GM19324 (cell line): ENCODE data around the gene TESK1.
A peak's percentile ranks its signal among the peaks of the same experiment; 100 is the strongest.
"Not testable (repeated sequence)": the region's sequence is repeated elsewhere in the genome, so short reads cannot be mapped to it uniquely, and the experiment has no call there.

Source experiments
- ATAC-seq: cut with Tn5 transposase; IDR thresholded peaks from one replicate; pipeline ENCODE4 v1.9.1; 2021; ENCODE audit warnings: mild to moderate bottlenecking, moderate library complexity; ENCODE audit not compliant: unreplicated experiment, low FRiP score

TESK1 gene

DNA sequence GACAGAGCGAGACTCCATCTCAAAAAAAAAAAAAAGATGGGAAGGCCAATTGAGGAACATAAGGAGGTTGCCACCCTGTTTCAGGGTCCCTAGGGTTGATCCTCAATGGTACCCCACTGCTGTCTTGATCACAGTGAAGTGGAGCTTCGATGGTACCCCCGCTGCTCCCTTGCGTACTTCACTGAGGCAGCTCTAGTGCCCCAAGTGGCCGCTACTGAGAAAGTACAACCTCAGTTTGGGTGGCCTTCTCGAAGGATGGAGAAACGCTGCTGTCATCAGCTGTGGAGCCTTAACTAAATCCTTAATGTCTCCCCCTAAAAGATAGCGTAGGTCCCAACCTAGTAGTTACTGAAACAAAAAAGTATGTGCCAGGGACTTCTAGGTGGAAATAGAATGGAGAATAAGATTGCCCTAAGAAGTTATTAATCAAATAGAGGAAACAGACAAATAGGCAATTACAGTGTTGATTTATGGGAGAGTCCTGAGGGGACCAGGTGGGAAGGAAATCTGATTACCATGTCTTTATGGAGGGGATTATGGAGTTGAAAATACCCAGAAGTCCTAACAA is 6.3 kb downstream of the TESK1 start:
- ATAC-seq, result no peak

DNA sequence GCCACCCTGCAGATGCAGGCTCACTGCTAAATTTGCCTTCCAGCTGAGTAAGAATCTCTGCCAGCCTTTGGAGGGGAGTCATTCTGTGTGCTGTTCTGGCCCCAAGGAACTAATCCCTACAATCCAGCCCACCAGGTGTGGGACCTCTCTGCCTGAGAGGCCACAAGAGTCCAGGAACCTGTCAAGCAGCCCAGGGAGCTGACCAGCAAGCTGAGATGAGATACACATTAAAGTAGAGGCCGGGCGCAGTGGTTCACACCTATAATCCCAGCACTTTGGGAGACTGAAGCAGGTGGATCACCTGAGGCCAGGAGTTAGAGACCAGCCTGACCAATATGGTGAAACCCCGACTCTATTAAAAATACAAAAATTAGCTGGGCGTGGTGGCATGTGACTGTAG is 7.0 kb downstream of the TESK1 start:
- ATAC-seq, result not testable (repeated sequence)

DNA sequence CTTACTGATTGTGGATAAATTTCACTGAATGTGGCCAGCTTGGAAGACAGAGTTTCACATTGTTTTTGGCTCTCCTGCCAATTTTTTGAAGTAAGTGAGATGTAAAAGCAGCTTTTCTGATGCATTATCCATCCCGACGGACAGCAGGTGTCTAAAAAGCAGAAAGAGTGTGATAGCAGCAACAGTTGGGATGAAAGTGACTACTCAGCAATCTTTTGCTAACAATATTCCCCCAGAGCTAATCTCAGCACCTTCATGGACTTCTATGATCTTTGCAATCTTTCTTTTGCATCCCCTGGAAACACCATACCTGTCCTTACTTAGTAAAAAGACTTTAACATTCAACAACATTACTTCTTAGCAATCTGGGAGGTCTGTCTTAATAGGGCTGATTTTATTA is 7.8 kb downstream of the TESK1 start:
- ATAC-seq, result no peak

DNA sequence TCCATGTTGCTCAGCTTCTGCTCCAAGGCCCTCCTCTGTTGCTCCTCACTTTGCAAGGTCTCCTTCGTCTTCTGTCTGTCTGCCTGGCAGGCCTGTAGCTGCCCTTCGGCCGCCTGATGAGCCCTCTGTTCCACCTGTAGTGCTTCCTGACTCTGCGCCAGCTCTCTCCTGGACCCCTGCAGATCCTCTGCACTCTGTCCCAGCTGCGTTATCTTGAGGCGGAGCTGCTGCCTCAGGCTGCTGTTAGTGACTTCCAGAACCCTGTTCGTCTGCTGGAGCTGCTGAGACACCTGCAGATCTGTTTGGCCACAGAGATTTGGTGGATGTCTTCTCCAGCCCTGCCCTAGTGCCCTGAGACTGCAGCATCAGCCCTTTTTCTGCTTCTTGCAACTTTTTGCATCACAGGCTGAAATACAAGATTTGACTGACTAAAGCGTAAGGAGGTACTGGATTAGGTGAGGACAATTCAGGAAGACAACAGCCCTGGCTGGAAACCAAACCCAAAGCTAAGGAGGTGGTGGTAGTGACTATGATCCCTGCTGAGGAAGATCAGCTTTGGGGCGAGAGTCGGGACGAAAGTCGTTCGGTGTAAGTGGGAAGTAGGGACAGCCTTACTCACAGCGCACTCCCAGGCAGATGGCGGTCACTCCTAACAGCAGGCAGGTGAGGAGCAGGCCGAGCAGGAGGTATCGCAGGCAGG is 11.1 kb downstream of the TESK1 start:
- ATAC-seq, result no peak

DNA sequence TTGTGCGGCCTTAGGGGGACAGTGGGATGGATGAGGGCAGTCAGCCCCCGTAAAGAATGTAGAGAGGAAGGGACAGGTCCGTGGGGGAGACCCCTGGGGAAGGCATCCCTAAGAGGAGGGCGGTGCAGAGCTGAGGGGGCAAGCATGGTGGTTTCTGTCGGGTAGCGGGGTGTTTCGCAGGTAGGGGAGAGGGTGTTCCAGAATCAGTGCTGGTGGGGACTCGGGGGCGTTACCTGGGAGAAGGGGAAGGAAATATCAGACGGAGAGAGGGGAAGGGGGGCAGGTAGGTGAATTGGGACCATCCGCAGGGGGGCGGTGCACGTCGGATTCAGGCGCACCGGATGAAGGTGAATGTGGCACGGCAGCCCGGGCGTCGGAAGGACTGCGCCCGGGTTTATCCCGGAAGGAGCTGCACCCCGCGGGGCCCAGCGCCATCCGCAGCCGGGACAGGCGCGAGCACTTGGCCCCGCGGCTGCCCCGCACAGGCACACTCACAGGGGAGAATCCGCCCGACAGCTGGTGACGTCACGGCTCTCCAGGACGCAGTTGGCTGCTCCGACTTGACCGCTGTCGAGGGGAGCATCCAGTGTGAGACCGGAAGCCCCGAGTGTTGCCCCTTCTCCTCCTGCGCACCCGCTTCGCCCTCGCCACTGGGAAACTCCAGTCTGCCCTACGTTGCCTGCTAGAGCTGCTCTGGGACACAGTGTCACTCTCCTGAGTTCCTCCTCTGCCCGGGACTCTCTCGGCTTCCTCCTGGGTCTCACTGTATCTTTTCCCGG is 11.8 kb downstream of the TESK1 start:
- no peak for ATAC-seq

DNA sequence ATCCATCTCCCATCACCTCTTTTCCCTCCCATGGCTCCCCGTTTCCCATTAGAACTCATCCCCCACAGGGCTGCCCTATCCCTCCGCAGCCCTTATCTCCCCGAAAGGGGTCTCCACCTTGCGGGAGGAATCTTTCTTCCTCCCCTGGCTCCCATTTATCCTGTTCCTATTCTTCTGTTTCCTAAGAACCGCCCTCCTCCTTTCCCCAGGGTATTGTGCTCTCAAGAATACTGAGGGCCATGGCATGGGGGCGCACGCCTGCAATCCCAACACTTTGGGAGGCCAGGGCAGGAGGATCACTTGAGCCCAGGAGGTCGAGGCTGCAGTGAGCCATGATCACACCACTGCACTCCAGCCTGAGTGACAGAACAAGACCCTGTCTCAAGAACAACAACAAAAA is 12.5 kb downstream of the TESK1 start:
- no peak for ATAC-seq

DNA sequence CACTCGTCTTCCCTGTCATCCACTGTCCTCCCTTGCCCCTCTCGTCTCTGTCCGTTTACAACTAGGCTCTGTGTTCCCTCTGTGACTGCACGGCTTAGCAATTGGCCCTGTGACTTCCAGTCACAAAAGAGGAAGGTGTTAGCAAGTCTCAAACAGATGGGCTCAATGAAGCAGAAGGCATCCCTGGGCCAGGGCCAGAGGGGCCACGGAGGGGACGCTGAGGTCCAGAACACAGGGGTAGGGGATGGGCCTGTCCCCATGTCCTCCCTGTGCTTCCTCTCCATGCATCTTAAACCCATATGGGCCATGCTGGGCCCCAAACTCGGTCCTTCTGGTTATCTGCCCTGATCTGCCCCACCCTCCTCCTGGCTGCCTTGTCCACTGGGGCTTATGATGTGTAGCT is 13.3 kb downstream of the TESK1 start, which contains the start of gene CD72:
Gene CD72 (minus strand): TSS at position 89 of the 403 bp plus-strand sequence. CDS start 110 bp downstream, outside the sequence.
- ATAC-seq, result no peak

DNA sequence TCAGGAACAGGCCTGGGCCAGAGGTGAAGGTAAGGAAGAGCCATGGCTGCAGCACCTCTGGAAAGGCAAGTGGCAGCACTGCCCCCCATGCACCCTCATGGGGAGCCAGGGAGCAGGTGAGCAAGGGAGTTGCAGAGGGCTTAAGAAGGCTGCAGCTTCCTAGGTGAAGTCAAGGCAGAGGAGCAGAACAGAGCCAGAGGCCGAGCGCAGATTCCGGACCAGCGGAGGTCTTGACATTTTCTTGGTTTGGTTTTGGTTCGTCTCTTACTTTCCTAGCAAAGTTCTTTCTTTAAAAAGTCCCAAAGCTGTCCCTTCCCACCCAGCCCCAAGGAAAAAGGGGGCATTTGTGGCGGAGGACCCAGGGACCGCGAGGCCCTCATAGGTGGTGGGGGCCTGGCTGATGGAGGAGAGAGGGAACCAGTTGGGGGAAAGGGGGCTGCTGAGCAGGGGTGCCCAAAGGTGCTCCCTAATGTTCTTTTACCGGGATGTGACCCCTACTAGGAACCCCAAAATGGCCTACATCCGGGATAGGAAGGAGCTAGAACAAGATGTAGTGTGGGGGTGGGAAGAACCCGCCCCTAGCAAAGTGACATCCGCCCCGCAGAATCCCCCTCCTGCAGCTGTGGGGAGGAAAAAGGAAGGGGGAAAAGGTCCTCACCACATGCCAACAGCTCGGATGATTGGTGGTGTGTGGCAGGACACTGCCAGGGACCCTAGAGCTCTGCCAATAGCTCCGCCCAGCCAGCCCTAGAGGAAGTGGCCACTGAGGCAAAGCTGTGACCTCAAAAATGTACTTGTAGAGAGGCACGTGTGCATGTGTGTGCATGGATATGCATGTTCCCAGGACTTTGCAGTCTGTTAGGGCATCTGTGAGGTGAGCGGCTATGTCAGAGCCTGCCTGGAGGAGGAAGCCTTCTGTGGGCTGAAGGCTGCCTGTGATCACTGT is 14.1 kb downstream of the TESK1 start:
- peak; percentile 41 for ATAC-seq

DNA sequence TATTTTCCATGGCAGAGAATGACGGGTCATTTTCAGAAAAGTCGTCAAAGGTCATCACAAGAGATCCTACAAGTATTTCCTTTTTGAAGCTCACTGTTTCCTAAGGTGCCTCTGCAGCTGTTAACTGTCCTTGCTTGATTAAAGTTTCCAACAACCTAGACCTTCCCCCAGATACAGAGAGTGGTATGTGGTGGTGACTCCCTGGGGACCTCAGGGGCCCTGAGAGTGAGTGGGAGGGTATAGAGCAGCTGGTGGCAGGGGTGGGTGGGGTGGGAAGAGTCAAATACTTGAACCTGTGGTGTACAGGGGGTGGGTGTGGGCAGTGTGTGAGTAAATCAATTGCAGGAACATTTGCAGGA is 14.7 kb downstream of the TESK1 start:
- peak; percentile 48 for ATAC-seq

DNA sequence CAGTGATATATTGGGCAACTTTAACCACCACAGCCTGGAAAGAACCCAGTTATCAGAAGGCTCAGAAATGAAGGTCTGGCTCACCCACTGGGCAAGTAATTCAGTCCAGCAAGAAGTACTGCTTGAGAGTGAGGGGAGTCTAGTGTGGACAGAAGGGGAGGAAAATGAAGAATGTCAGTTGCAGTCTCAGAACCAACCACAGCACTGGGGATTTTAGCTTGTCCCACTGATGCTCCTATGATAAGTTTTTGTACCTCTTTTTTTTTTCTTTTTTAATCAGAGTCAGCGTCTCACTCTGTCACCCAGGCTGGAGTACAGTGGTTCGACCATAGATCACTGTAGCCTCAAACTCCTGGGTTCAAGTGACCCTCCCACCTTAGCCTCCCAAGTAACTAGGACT is 22.5 kb downstream of the TESK1 start:
- no peak for ATAC-seq

DNA sequence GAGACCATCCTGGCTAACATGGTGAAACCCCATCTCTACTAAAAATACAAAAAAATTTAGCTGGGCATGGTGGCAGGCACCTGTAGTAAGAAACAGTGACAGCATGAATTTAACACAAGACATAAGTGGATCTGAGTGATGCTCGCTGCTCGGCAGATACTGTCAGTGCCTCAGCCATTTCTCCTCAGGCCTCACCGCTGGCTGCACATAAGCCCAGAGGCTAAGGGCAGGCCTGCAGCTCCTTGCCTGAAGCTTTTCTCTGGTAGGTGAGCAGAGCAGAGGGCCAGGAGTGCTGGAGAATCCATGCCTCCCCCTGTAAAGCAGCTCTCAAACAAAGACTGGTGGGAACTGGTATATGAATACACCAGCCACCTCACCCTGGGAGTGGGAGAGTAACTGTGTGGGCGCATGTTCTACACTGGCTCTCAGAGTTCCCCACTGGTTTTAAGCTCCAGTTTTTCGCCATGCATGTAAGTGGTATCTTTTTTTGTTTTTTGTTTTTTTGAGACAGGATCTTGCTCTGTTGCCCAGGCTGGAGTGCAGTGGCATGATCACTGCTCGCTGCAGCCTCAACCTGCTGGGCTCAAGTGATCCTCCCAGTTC is 23.4 kb downstream of the TESK1 start:
- no peak for ATAC-seq

DNA sequence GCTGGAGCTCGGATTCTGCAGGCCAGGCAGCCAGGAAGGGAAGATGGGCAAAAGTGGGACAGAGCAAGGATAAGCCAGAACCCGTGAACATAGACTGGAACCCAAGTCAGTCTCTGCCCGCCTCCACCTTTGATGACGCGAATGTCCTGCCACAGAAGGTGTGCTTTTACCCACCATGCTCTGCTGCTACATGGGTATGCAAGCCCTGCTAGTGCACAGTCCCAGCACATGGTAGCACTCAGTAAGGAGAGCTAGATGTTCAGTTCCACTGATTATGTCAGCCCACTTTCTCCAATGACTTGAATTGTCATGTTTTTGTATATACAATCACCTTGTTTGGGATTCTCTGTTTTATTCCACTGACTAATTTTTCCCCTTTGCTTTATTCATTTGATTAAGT is 24.5 kb downstream of the TESK1 start:
- no peak for ATAC-seq

DNA sequence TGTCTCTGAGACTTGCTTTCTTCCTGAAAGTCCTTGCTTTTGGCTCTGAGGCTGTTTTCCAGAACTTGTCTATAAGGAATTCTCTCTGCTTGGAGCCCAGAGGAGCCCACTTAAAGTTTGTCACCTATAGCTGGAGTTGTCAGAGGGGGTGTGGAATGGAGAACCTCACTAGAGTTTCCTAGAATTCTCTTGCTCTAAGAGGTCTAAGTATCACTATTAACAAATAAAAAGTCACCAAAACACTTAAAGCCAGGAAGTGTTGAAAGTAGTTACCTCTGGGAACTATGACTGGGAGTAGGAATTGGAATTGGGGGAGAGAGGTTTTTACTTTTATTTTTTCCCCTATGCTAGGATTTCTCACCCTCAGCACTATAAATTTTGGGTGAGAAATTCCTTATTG is 30.7 kb downstream of the TESK1 start:
- ATAC-seq, result no peak

DNA sequence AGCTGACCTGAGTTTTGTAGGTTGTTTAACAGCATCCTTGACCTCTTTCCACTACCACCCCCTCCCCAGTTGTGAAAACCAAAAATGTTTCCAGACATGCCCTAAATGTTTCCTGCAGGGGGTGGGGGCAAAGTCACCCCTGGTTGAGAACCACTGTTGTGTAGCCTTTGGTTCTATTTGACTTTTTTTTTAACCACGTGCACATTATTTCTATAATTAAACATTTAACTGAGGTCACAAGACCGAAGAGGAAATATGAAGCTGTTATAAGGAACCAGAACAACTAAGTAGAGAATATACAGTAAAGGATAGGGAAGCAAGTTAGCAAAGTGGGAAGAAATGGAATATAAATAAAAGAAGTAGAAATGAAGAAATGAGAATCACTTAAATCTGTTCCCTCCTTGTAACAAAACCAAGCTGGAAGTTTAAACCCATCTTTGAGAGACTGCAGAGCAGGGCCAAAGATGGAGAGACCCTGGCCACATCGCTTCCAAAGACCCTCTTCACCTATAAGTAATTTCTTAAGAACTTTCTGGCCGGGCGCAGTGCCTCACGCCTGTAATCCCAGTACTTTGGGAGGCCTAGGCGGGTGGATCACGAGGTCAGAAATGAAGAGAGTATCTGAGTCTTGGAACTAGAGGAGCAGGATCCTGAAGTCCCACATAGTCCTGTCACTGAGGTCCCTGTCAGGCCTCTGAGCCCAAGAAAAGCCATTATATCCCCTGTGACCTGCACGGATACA is 31.2 kb downstream of the TESK1 start:
- ATAC-seq, result no peak

DNA sequence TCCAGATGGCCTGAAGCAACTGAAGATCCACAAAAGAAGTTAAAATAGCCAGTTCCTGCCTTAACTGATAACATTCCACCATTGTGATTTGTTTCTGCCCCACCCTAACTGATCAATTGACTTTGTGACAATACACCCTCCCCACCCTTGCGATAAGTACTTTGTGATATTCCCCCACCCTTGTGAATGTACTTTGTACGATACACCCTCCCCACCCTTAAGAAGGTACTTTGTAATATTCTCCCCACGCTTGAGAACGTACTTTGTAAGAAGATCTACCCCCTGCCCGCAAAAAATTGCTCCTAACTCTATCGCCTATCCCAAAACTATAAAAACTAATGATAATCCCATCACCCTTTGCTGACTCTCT is 31.8 kb downstream of the TESK1 start:
- not testable (repeated sequence) for ATAC-seq

DNA sequence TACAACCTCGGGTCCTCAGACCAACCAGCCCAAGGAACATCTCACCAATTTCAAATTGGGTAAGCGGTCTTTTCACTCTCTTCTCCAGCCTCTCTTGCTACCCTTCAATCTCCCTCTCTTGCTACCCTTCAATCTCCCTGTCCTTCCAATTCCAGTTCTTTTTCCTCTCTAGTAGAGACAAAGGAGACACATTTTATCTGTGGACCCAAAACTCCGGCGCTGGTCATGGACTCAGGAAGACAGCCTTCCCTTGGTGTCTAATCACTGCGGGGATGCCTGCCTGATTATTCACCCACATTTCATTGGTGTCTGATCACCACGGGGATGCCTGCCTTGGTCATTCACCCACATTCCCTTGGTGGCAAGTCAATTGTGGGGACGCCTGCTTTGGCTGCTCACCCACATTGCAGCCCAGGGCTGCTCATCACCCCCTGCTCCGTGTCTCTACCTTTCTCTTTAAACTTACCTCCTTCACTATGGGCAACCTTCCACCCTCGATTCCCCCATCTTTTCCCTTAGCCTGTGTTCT is 32.4 kb downstream of the TESK1 start:
- ATAC-seq, result not testable (repeated sequence)

DNA sequence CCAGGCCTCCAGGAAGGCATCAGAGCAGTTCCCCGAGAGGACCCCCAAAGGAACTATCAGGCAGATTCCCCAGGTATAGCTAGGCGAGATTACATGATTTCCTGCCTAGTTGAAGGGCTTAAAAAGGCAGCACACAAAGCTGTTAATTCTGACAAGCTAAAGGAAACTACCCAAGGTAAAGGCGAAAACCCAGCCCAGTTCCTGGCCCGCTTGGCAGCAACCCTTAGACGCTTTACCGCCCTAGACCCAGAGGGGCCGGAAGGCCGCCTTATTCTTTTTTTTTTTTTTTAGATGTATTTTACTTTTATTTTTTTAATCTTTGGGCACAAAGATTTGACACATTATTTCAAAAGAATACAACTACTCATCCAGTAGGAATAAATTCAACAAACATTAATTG is 33.7 kb downstream of the TESK1 start:
- not testable (repeated sequence) for ATAC-seq

DNA sequence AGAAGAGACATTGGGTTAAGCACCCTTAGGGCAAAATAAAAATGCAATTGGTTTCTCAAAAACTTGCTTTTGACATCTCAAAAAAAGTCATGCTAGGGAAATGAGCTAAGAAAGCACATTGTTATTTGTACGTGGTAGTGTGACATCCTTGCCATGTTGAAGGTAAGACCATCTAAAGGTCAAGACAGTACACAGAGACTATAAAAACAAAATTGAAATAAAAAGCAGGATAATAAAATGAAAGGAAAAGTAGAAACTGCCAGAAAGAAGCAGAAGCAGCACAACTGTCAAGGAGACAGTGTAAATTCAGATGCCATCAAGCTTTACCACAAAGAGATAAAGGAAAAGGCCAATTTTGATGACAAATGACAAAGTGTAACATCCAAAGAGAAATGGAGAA is 34.2 kb downstream of the TESK1 start:
- ATAC-seq, result not testable (repeated sequence)

DNA sequence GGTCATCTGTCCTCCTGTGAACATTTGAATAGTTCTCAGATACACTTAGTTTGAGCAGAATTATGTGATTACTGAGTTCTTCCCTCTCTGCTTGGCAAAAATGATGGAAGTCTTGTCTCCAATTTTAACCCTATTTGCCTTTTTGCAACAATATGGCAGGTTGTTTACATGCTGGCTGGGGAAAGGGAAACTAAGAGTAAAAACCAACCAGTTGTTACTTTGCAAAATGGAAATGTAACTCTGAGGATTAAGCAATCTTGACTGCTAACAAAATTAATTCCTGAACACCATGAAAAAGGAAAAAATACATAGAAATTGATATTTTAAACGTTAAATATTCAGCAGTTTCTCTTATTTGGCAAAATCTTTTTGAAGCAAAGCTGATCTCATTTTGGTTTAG is 34.6 kb downstream of the TESK1 start:
- no peak for ATAC-seq
